Smooth muscle cell (in vitro differentiated cells): ENCODE measurements around the gene TMEM186. TPM values are rescaled to one million over a fixed set of nuclear protein-coding genes. Genes with fewer than 3 reads are reported as not detected.
"Not testable (repeated sequence)": the region's sequence is repeated elsewhere in the genome, so short reads cannot be mapped to it uniquely, and the experiment has no call there.

Source experiments
- DNase-seq: peaks from one replicate; lab custom pipeline; 2025; ENCODE audit not compliant: unreplicated experiment; lab: John Stamatoyannopoulos, UW
- H2AFZ ChIP-seq: fragments of 200-600 bp; sonication (generic); 2 replicates; pipeline ENCODE4 v1.6.0; 2016; ENCODE audit warnings: antibody characterized with exemption, low read depth, mild to moderate bottlenecking
- H3F3A ChIP-seq: fragments of 200-600 bp; sonication (generic); 2 replicates; pipeline ENCODE4 v1.6.0; 2017; ENCODE audit warnings: antibody characterized with exemption, low read depth
- H3K27ac ChIP-seq: fragments of 200-600 bp; sonication (generic); 2 replicates; pipeline ENCODE4 v1.5.1; 2016; ENCODE audit warnings: low read depth, mild to moderate bottlenecking
- H3K27me3 ChIP-seq: fragments of 200-600 bp; sonication (generic); 2 replicates; pipeline ENCODE4 v1.6.1; 2016; ENCODE audit warnings: low read depth, mild to moderate bottlenecking
- H3K36me3 ChIP-seq: fragments of 200-600 bp; sonication (generic); 2 replicates; pipeline ENCODE4 v1.5.1; 2016; ENCODE audit warnings: low read depth
- H3K4me1 ChIP-seq: fragments of 200-600 bp; sonication (generic); 2 replicates; pipeline ENCODE4 v1.5.1; 2016; ENCODE audit warnings: low read depth
- H3K4me2 ChIP-seq: fragments of 200-600 bp; sonication (generic); 2 replicates; pipeline ENCODE4 v1.6.0; 2016; ENCODE audit warnings: mild to moderate bottlenecking
- H3K4me3 ChIP-seq: fragments of 200-600 bp; sonication (generic); 2 replicates; pipeline ENCODE4 v1.5.1; 2016; ENCODE audit warnings: mild to moderate bottlenecking
- H3K79me2 ChIP-seq: fragments of 200-600 bp; sonication (generic); 2 replicates; pipeline ENCODE4 v1.6.0; 2016; ENCODE audit warnings: low read depth, mild to moderate bottlenecking
- H3K9ac ChIP-seq: fragments of 200-600 bp; sonication (generic); 2 replicates; pipeline ENCODE4 v1.6.0; 2016; ENCODE audit warnings: low read depth
- H3K9me3 ChIP-seq: fragments of 200-600 bp; sonication (generic); replicated peaks from 2 replicates; pipeline ENCODE4 v1.5.1; 2016; ENCODE audit warnings: low read depth
- H4K20me1 ChIP-seq: fragments of 200-600 bp; sonication (generic); 2 replicates; pipeline ENCODE4 v1.6.0; 2016; ENCODE audit warnings: low read depth
- CTCF ChIP-seq: fragments of 200-600 bp; sonication (generic); IDR thresholded peaks from 2 replicates; pipeline ENCODE4 v1.5.1; 2017; ENCODE audit warnings: borderline replicate concordance, mild to moderate bottlenecking, antibody characterized with exemption; ENCODE audit not compliant: insufficient read depth, poor library complexity, severe bottlenecking
- WGBS: methylation state at CpG from one replicate; pipeline ENCODE4 v1.1.7; 2016; ENCODE audit warnings: low lambda C conversion rate; 5-methylcytosine and 5-hydroxymethylcytosine counted together
- polyA plus RNA-seq: library from polyadenylated mRNA; unstranded; fragments of >200 nt; fragmentation: Nextera tagmentation; extraction: Ambion mirVana; gene quantifications from 2 replicates; pipeline ENCODE4 v1.2.1, GENCODE V29; 2016
- total RNA-seq: library from RNA; depleted of rRNA; stranded (reverse); fragments of >200 nt; gene quantifications from 2 replicates; pipeline ENCODE4 v1.2.3, GENCODE V29; 2014

The TMEM186 gene
- total and polyA plus RNA-seq, 2 experiments from 2014 or later: 1.3 to 9.7 TPM

- no peak for DNase-seq
- no peak overlapping the region for H3K27ac ChIP-seq
- 94% methylated on average over 8 of the region's 8 CpGs for WGBS
These were observed 8.8 kb downstream of the TMEM186 start for GRCh38 chr16:8788578-8789172.

GRCh38 chr16:8786316-8786715, 11.1 kb downstream of the TMEM186 start:
- not testable (repeated sequence) for H3K36me3 ChIP-seq, DNase-seq, H3K79me2 ChIP-seq, H3F3A ChIP-seq, H3K27ac ChIP-seq, H3K9me3 ChIP-seq, H4K20me1 ChIP-seq, H3K9ac ChIP-seq, H2AFZ ChIP-seq, H3K4me3 ChIP-seq, H3K4me2 ChIP-seq, H3K27me3 ChIP-seq, H3K4me1 ChIP-seq
- 93% methylated on average over 11 of the region's 11 CpGs for WGBS

More at GRCh38 chr16:8788578-8789172, 8.8 kb downstream of the TMEM186 start:
- Histone ChIP-seq H2AFZ (no peak overlapping the region), H3K4me2 (no peak overlapping the region), H3K9ac (no peak overlapping the region), H3K36me3 (no peaks in the 10 kb centered on the region), H3K79me2 (no peaks in the 10 kb centered on the region), H3K9me3 (no peaks in the 10 kb centered on the region), H3K4me1 (no peaks in the 10 kb centered on the region), H3F3A (no peaks in the 10 kb centered on the region), H3K4me3 (no peak overlapping the region), H3K27me3 (no peaks in the 10 kb centered on the region), H4K20me1 (no peaks in the 10 kb centered on the region)
- TF ChIP-seq CTCF: no peak

- no peaks in the 10 kb centered on the region for H3K79me2 ChIP-seq
- H3K4me2 ChIP-seq: no peak overlapping the region
- no peak for DNase-seq
- no peak for TF ChIP-seq CTCF
- no peaks in the 10 kb centered on the region for H3K4me1 ChIP-seq
- no peak overlapping the region for H3K9ac ChIP-seq
- H3K27ac ChIP-seq: no peak overlapping the region
- WGBS: 86% methylated on average over 6 of the region's 6 CpGs
- no peak overlapping the region for H3K4me3 ChIP-seq
- H4K20me1 ChIP-seq: no peaks in the 10 kb centered on the region
- H3F3A ChIP-seq: no peaks in the 10 kb centered on the region
- H3K27me3 ChIP-seq: no peaks in the 10 kb centered on the region
- H3K36me3 ChIP-seq: no peaks in the 10 kb centered on the region
- no peaks in the 10 kb centered on the region for H3K9me3 ChIP-seq
- no peak overlapping the region for H2AFZ ChIP-seq
These were observed 12.0 kb downstream of the TMEM186 start for GRCh38 chr16:8785408-8785807.

- no peak overlapping the region for H2AFZ ChIP-seq
- no peak overlapping the region for H3K9ac ChIP-seq
- no peaks in the 10 kb centered on the region for H3K9me3 ChIP-seq
- H3K27ac ChIP-seq: no peak overlapping the region
- no peak for DNase-seq
- H3K4me2 ChIP-seq: no peak overlapping the region
- H3K36me3 ChIP-seq: no peaks in the 10 kb centered on the region
- TF ChIP-seq CTCF: no peak
- H3K4me1 ChIP-seq: no peaks in the 10 kb centered on the region
- no peaks in the 10 kb centered on the region for H3K79me2 ChIP-seq
- no peak overlapping the region for H3K4me3 ChIP-seq
- H3F3A ChIP-seq: no peaks in the 10 kb centered on the region
- no peaks in the 10 kb centered on the region for H4K20me1 ChIP-seq
- H3K27me3 ChIP-seq: no peaks in the 10 kb centered on the region
- 86% methylated on average over 6 of the region's 6 CpGs for WGBS
These were observed 14.8 kb downstream of the TMEM186 start for GRCh38 chr16:8782673-8783072.
